SH-SY5Y (cell line): ENCODE results near the gene RHOBTB1.

Source experiments
- GATA2 ChIP-seq: IDR thresholded peaks from 2 replicates; pipeline ENCODE4 v1.6.1; 2011; ENCODE audit warnings: mild to moderate bottlenecking, low read depth, low read length
- GATA3 ChIP-seq: IDR thresholded peaks from 2 replicates; pipeline ENCODE4 v1.6.1; 2011; ENCODE audit warnings: low read depth, mild to moderate bottlenecking, low read length, moderate library complexity

DNA sequence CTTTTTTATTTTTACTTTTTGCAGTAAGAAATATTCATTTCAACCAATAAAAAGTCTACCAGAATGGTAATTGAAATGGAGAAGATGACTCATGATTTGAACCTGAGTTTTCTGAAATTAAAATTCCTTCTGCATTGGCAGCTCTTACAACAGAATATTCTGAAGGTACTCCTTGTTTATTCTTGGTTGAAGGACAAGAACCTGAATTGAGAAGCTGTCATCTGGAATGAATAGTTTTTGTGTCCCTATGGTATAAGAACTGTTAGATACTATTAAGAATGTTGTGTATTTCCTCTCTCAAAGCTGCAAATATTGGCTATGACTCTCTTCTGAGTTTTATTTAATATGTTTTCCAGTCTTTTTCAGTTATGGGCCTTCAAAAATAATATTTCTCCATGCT is 109.6 kb downstream of the RHOBTB1 start:
- no peak for TF ChIP-seq GATA3
- TF ChIP-seq GATA2, result no peak
